Psoas muscle (tissue), 8 donors: ENCODE measurements around the gene RNF112. TPM values are rescaled to one million over a fixed set of nuclear protein-coding genes. Genes with fewer than 3 reads are reported as not detected.

ENCODE experiments used
- ATAC-seq, 4 donors: fragments of 200-7000 bp; cut with Tn5 transposase; one replicate each; pipeline ENCODE4 v1.9.1; 2020; ENCODE audit warnings: moderate library complexity in 3 of 4, mild to moderate bottlenecking in 2 of 4
- DNase-seq, 2 donors: peaks; one replicate each; pipeline ENCODE4 v3.0.0-alpha.2; 2020
- H3K27ac ChIP-seq: fragments of 200-600 bp; one replicate; pipeline ENCODE4 v1.8.0; 2022
- H3K27me3 ChIP-seq, 3 donors: fragments of 200-600 bp in 1 of 3; one replicate each; pipeline versions ENCODE4 v1.6.1 to v1.8.0; 2013 to 2022; ENCODE audit warnings: low read length in 2 of 3, mild to moderate bottlenecking in 2 of 3, moderate library complexity in 1 of 3; ENCODE audit not compliant: insufficient read depth in 3 of 3
- H3K36me3 ChIP-seq, 2 donors: fragments of 200-600 bp in 1 of 2; one replicate each; pipeline versions ENCODE4 v1.6.1 to v1.8.0; 2013 to 2022; ENCODE audit warnings: low read depth in 1 of 2, mild to moderate bottlenecking in 1 of 2, moderate library complexity in 1 of 2; ENCODE audit not compliant: insufficient read depth in 1 of 2
- H3K4me1 ChIP-seq: fragments of 200-600 bp; one replicate; pipeline ENCODE4 v1.8.0; 2022
- H3K4me3 ChIP-seq: fragments of 200-600 bp; one replicate; pipeline ENCODE4 v1.8.0; 2022; ENCODE audit warnings: mild to moderate bottlenecking
- H3K9me3 ChIP-seq: fragments of 200-600 bp; one replicate; pipeline ENCODE4 v1.8.0; 2022
- CTCF ChIP-seq: fragments of 200-600 bp; IDR thresholded peaks from one replicate; pipeline ENCODE4 v1.8.0; 2022; ENCODE audit warnings: antibody characterized with exemption
- WGBS, 3 donors: extraction: QIAGEN DNeasy Blood & Tissue Kit; methylation state at CpG; one replicate each; pipeline versions ENCODE4 v1.1.6 to v1.1.7; 2013; 5-methylcytosine and 5-hydroxymethylcytosine counted together
- intact Hi-C, 2 donors: fragments of 100-400 bp; cut with DNase I; formaldehyde crosslinking; loops; one replicate each; pipeline versions ENCODE4 v1.11.0 to v1.14.2; 2022
- polyA plus RNA-seq, 3 donors: library from polyadenylated mRNA; stranded (reverse); fragments of 200-250 nt; gene quantifications; one replicate each; pipeline ENCODE4 v1.2.3, GENCODE V29; 2013
- total RNA-seq, 4 donors: library from RNA; stranded (reverse); fragmentation: NEBNext Ultra II Directional in 2 of 4; extraction: Animal tissue kit (Norgen Biotek cat#: 25700) in 2 of 4; gene quantifications; one replicate each; pipeline versions ENCODE4 v1.2.1 to v1.2.4, GENCODE V29; 2021 to 2023
- donor health status: healthy with polysubstance abuse.
- donor health status: DM: no; HTN: no; CAD: no; lungs with moderate emphysema.
- donor health status: Bipolar disorder and iron deficiency.
- donor health status: healthy.
- donor health status: DM: yes; HTN: yes; CAD: no.
- donor health status: DM: no; HTN: no; CAD: no.
- donor health status: DM: no; HTN: no; CAD: no.
- donor health status: DM: yes; HTN: yes; CAD: no.

Gene RNF112
- total and polyA plus RNA-seq, 7 donors = 0.25 to 1.5 (median 1.1) TPM

DNA sequence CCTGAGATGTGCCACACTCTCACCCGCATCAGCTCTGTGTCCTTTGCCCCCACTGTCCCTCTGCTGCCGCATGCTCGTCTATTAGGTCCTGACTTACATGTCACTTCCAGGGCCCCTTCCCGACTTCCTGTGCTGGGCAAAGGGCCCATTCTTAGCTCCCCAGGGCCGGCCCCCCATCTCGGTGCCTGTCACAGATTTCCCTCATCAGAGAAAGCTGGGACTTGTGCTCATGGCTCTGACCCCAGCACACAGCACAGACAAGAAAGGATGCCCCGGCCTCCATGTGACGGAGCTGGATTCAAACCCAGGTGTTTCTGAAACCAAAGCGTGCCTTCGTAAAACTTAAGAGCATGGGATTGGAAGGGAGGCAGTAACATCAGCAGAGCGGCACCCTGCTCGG, 38.6 kb upstream of the RNF112 start:
- intact Hi-C loops = no loop called here
- Histone ChIP-seq H3K27me3 (no peaks in the 10 kb centered on the region), H3K27ac (no peak overlapping the region), H3K4me1 (peaks cover 6% of the 10 kb centered on the region), H3K36me3 (no peaks in the 10 kb centered on the region), H3K4me3 (no peak overlapping the region), H3K9me3 (no peaks in the 10 kb centered on the region)
- 81 to 86% (median 85%) methylated on average over 12 of the region's 12 CpGs for WGBS, 3 donors
- DNase-seq (no peak), ATAC-seq (no peak)
- no peak for TF ChIP-seq CTCF

DNA sequence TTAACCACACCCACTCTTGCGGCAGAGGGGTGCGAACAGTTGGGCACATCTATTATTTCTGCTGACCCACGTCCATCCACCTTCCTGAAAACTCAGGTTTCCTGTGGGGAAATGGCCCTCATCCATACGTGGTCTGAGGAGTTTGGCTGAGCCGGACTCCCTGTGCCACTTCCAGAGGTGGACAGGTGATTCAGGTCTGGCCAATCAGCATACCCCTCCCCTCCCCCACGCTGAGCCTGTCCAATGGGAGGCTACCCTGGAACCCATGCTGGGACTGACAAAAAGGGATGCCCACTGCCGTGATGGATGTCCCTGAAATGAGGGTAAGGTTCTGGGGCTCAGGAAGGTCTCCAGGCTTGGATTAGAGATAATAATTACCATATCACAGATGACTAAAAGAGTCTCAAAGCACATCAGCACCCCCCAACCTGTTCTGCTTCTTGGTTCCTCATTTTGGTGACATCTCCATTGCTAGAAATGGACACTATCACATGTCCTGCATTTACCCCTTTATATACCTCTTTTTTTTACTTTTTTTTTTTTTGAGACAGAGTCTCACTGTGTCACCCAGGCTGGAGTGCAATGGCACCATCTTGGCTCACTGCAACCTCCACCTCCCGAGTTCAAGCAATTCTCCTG, 38.0 kb upstream of the RNF112 start:
- intact Hi-C loops = no loop called here
- Histone ChIP-seq H3K4me3 (no peak overlapping the region), H3K27me3 (no peaks in the 10 kb centered on the region), H3K27ac (no peak overlapping the region), H3K36me3 (no peaks in the 10 kb centered on the region), H3K9me3 (no peaks in the 10 kb centered on the region), H3K4me1 (peaks cover 6% of the 10 kb centered on the region)
- no peak for TF ChIP-seq CTCF
- WGBS, 3 donors = 76 to 83% (median 80%) methylated on average over 8 of the region's 8 CpGs
- DNase-seq (no peak), ATAC-seq (no peak)

GRCh38 chr17:19374136-19374535, 36.9 kb upstream of the RNF112 start:
- Histone ChIP-seq H3K27me3 (no peaks in the 10 kb centered on the region), H3K4me1 (peaks cover 10% of the 10 kb centered on the region), H3K36me3 (no peaks in the 10 kb centered on the region), H3K9me3 (no peaks in the 10 kb centered on the region), H3K4me3 (no peak overlapping the region), H3K27ac (no peak overlapping the region)
- DNase-seq = no peak
- 84 to 86% (median 85%) methylated on average over 5 of the region's 5 CpGs for WGBS, 3 donors
- intact Hi-C loops = no loop called here
- TF ChIP-seq CTCF = no peak
- ATAC-seq = no peak

DNA sequence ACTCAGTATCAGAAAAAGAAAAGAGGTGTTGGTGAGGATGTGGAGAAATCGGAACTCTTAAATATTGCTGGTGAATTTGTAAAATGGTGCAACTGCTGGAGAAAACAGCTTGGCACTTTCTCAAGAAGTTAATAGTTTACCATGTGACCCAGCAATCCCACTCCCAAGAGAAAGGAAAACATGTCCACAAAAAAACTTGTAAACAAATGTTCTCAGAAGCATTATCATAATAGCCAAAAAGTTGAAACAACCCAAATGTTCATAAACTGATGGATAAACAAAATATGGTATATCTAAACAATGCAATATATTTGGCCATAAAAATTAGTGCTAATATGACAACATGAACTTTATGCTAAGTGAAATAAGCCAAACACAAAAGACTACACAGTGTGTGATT, 35.3 kb upstream of the RNF112 start:
- DNase-seq (no peak), ATAC-seq (no peak)
- intact Hi-C loops = no loop called here
- Histone ChIP-seq H3K27me3 (no peaks in the 10 kb centered on the region), H3K36me3 (peaks cover 0 to 15% of the 10 kb centered on the region in 2 donors), H3K9me3 (no peaks in the 10 kb centered on the region), H3K4me1 (peaks cover 16% of the 10 kb centered on the region), H3K4me3 (no peak overlapping the region), H3K27ac (no peak overlapping the region)
- TF ChIP-seq CTCF = no peak
- WGBS, 3 donors = 92 to 100% (median 94%) methylated on average over 1 of the region's 1 CpG

DNA sequence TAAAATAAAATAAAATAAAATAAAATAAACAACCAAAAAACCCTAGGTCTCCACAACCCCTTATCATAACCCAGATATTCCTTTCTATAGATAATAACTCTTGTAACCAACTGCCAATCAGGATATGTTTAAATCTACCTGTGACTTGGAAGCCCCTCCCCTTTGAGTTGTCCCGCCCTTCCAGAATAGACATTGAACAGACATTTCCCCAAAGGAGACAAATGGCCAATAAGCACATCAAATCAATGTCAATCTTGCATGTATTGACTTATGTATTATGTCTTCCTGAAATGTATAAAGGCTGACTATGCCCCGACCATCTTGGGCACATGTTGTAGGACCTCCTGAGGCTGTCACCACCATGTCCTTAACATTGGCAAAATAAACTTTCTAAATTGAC, 34.2 kb upstream of the RNF112 start:
- ATAC-seq (no peak), DNase-seq (no peak)
- peaks cover 16% of the 10 kb centered on the region for H3K4me1 ChIP-seq
- H3K36me3 ChIP-seq = peaks cover 0 to 26% of the 10 kb centered on the region in 2 donors
- H3K4me3 ChIP-seq = peak overlapping the region; percentile 74
- peak overlapping the region; percentile 94 for H3K27ac ChIP-seq
- H3K27me3 ChIP-seq = no peaks in the 10 kb centered on the region
- 51 to 54% (median 52%) methylated on average over 2 of the region's 2 CpGs for WGBS, 3 donors
- TF ChIP-seq CTCF = no peak
- H3K9me3 ChIP-seq = no peaks in the 10 kb centered on the region
- intact Hi-C loops = no loop called here
